Ovary (tissue), 3 donors: Measurements from ENCODE around the gene GRIN2A.

ENCODE experiments used
- EP300 ChIP-seq: sonication (generic); formaldehyde crosslinking; IDR thresholded peaks from one replicate; pipeline ENCODE4 v1.6.1; 2017; ENCODE audit warnings: antibody characterized with exemption
- POLR2A ChIP-seq: fragments of 450-650 bp; IDR thresholded peaks from one replicate; pipeline ENCODE4 v1.6.1; 2017; ENCODE audit warnings: antibody characterized with exemption, mild to moderate bottlenecking, moderate library complexity
- TF ChIP-seq, protein P1 (sequence below), 3 donors: fragments of 450-650 bp in 2 of 3; fragments of 200-600 bp in 1 of 3; IDR thresholded peaks; one replicate each; pipeline versions ENCODE4 v1.5.1 to v1.8.0; 2016 to 2022; ENCODE audit warnings: antibody characterized with exemption in 3 of 3, mild to moderate bottlenecking in 1 of 3
- donor health status: DM: no; HTN: no; CAD: no.

DNA sequence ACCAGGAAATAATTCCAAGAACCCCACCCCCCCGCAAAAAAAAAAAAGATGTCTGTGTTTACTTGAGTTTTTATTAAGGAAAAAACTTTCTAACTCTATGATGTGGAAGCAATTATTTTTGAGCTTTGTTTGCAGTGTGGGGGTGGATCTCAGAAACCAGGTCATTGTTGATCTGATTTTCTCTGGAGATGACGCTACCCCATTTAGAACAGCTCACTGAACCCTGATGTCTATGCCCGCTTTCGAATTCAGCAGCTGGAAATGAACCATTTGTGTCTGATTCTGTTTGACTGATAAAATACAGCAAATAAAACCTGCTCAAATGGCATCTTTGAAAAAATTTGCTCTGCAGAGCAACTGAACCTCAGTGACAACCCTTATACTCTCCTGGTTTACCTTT lies 368.6 kb downstream of the GRIN2A start:
- TF ChIP-seq, protein P1, sequence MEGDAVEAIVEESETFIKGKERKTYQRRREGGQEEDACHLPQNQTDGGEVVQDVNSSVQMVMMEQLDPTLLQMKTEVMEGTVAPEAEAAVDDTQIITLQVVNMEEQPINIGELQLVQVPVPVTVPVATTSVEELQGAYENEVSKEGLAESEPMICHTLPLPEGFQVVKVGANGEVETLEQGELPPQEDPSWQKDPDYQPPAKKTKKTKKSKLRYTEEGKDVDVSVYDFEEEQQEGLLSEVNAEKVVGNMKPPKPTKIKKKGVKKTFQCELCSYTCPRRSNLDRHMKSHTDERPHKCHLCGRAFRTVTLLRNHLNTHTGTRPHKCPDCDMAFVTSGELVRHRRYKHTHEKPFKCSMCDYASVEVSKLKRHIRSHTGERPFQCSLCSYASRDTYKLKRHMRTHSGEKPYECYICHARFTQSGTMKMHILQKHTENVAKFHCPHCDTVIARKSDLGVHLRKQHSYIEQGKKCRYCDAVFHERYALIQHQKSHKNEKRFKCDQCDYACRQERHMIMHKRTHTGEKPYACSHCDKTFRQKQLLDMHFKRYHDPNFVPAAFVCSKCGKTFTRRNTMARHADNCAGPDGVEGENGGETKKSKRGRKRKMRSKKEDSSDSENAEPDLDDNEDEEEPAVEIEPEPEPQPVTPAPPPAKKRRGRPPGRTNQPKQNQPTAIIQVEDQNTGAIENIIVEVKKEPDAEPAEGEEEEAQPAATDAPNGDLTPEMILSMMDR (IDR thresholded peaks at IDR 0.05) = no peak
- TF ChIP-seq POLR2A (no peak), EP300 (no peak)
